ENCODE measurements around the gene PADI3. TPM values are rescaled to one million over a fixed set of nuclear protein-coding genes. Genes with fewer than 3 reads are reported as not detected.

Gene PADI3
- total and polyA plus RNA-seq, 2 of the 4 experiments (the other 2 are of a cell fraction), result not detected

DNA sequence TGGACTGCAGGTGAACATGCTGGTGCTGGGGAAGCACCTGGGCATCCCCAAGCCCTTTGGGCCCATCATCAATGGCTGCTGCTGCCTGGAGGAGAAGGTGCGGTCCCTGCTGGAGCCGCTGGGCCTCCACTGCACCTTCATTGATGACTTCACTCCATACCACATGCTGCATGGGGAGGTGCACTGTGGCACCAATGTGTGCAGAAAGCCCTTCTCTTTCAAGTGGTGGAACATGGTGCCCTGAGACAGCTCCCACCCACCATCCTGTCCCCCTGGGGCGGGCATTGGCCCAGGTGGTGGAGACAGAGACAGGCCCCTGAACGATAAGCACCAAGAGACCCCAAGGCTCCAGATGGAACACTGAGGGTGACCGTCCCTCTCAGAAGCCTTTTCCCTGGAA is 33.9 kb downstream of the PADI3 start:
- no peak overlapping the region for H3K4me3 ChIP-seq (ENCODE audit: insufficient read depth, low read depth, low read length)
- no peak for ATAC-seq (ENCODE audit: low read depth)
- in situ Hi-C loops (cut with MboI; ENCODE audit: low sequenced_read_pairs), result no loop called here
- DNase-seq, result no peak
- H2AFZ ChIP-seq (replicated peaks; ENCODE audit: low read length, poor library complexity), result no peak overlapping the region
- H2AK5ac ChIP-seq (ENCODE audit: low read depth, low read length), result no peak overlapping the region
- dilution Hi-C loops (cut with HindIII; ENCODE audit: low sequenced_read_pairs, unreplicated experiment), result no loop called here
- H3K36me3 ChIP-seq (ENCODE audit: control insufficient read depth, insufficient read depth, low read length), result no peaks in the 10 kb centered on the region
- H4K5ac ChIP-seq (ENCODE audit: low read depth, low read length), result no peak overlapping the region
- no peaks in the 10 kb centered on the region; the same call in 1 of the 2 replicates for H3K9me3 ChIP-seq (ENCODE audit: control insufficient read depth, insufficient read depth, low read length)
- intact Hi-C loops (cut with micrococcal nuclease), result no loop called here
- H3K14ac ChIP-seq (replicated peaks; ENCODE audit: low read depth, low read length), result no peak overlapping the region
- no TSS peak for BruUV-seq (replicated peaks)
- no peak overlapping the region for H3K23ac ChIP-seq (ENCODE audit: low read depth, low read length)
- H3K4ac ChIP-seq (ENCODE audit: low read depth, low read length), result no peak overlapping the region
- no peaks in the 10 kb centered on the region for H3K9me1 ChIP-seq (ENCODE audit: insufficient read depth, low read length)
- H3K56ac ChIP-seq (ENCODE audit: extremely low read depth, insufficient read depth, low read length), result no peak overlapping the region
- no peak for TF ChIP-seq NFE2L2 (IDR thresholded peaks at IDR 0.05; ENCODE audit: low read depth, low read length)
- no peak for TF ChIP-seq SMC3 (IDR thresholded peaks at IDR 0.05; ENCODE audit: low read depth, low read length)
- TF ChIP-seq RCOR1 (IDR thresholded peaks at IDR 0.05; ENCODE audit: insufficient replicate concordance, low read length), result no peak
- TF ChIP-seq POLR2A (IDR thresholded peaks at IDR 0.05; ENCODE audit: low read depth, low read length), result no peak
- TF ChIP-seq, protein P1, sequence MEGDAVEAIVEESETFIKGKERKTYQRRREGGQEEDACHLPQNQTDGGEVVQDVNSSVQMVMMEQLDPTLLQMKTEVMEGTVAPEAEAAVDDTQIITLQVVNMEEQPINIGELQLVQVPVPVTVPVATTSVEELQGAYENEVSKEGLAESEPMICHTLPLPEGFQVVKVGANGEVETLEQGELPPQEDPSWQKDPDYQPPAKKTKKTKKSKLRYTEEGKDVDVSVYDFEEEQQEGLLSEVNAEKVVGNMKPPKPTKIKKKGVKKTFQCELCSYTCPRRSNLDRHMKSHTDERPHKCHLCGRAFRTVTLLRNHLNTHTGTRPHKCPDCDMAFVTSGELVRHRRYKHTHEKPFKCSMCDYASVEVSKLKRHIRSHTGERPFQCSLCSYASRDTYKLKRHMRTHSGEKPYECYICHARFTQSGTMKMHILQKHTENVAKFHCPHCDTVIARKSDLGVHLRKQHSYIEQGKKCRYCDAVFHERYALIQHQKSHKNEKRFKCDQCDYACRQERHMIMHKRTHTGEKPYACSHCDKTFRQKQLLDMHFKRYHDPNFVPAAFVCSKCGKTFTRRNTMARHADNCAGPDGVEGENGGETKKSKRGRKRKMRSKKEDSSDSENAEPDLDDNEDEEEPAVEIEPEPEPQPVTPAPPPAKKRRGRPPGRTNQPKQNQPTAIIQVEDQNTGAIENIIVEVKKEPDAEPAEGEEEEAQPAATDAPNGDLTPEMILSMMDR (conservative IDR thresholded peaks at IDR 0.05; ENCODE audit: low read depth, low read length), result no peak
- TF ChIP-seq MXI1 (IDR thresholded peaks at IDR 0.05; ENCODE audit: borderline replicate concordance, low read depth, low read length), result no peak
- no peak for TF ChIP-seq RAD21 (IDR thresholded peaks at IDR 0.05; ENCODE audit: low read length)
- TF ChIP-seq CHD1 (IDR thresholded peaks at IDR 0.05; ENCODE audit: low read depth, low read length), result no peak
- TF ChIP-seq, protein P2, sequence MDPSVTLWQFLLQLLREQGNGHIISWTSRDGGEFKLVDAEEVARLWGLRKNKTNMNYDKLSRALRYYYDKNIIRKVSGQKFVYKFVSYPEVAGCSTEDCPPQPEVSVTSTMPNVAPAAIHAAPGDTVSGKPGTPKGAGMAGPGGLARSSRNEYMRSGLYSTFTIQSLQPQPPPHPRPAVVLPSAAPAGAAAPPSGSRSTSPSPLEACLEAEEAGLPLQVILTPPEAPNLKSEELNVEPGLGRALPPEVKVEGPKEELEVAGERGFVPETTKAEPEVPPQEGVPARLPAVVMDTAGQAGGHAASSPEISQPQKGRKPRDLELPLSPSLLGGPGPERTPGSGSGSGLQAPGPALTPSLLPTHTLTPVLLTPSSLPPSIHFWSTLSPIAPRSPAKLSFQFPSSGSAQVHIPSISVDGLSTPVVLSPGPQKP (IDR thresholded peaks at IDR 0.05; ENCODE audit: borderline replicate concordance, low read depth, low read length), result no peak
- no peak for TF ChIP-seq MAFK (IDR thresholded peaks at IDR 0.05; ENCODE audit: low read depth, low read length)
- TF ChIP-seq RFX5 (IDR thresholded peaks at IDR 0.05; ENCODE audit: low read depth, low read length), result no peak
- no peak for TF ChIP-seq MAZ (IDR thresholded peaks at IDR 0.05; ENCODE audit: borderline replicate concordance, low read depth, low read length)
- TF ChIP-seq CEBPB (IDR thresholded peaks at IDR 0.05; ENCODE audit: low read depth, low read length), result no peak
- TF ChIP-seq, protein P3, sequence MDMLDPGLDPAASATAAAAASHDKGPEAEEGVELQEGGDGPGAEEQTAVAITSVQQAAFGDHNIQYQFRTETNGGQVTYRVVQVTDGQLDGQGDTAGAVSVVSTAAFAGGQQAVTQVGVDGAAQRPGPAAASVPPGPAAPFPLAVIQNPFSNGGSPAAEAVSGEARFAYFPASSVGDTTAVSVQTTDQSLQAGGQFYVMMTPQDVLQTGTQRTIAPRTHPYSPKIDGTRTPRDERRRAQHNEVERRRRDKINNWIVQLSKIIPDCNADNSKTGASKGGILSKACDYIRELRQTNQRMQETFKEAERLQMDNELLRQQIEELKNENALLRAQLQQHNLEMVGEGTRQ (IDR thresholded peaks at IDR 0.05; ENCODE audit: low read depth, low read length), result no peak
- TF ChIP-seq BHLHE40 (IDR thresholded peaks at IDR 0.05; ENCODE audit: low read depth, low read length), result no peak
- WGBS, 2 experiments (ENCODE audit: extremely low coverage in 2 of 2, insufficient read length in 1 of 2), result 75% methylated on average over 1 of the region's 5 CpGs; no CpG with 5 or more reads in 1 of the 2 experiments
- no peaks in the 10 kb centered on the region for H3K79me1 ChIP-seq (ENCODE audit: low read depth in 1 of 2, low read length in 2 of 2)
- H3K27ac ChIP-seq (ENCODE audit: insufficient read depth, low read length), result no peak overlapping the region
- peaks cover 56% of the 10 kb centered on the region for H3K27me3 ChIP-seq (ENCODE audit: control insufficient read depth, insufficient read depth, low read length)
- POLR2A ChIA-PET (ENCODE audit: unreplicated experiment), result no interaction called here
- H2BK15ac ChIP-seq (ENCODE audit: low read depth, low read length), result no peak overlapping the region
- no peak overlapping the region for H4K8ac ChIP-seq (ENCODE audit: low read depth in 2 of 2, low read length in 2 of 2)
- H2AK9ac ChIP-seq (replicated peaks; ENCODE audit: low read depth, low read length, poor library complexity), result no peak overlapping the region
- no peaks in the 10 kb centered on the region for H4K20me1 ChIP-seq (ENCODE audit: insufficient read depth, low read length)
- no peak overlapping the region for H2BK20ac ChIP-seq (ENCODE audit: low read depth, low read length)
- peaks cover 2% of the 10 kb centered on the region for H3K4me1 ChIP-seq (ENCODE audit: control insufficient read depth, insufficient read depth, low read length)
- H2BK120ac ChIP-seq (ENCODE audit: low read depth, low read length), result no peak overlapping the region
- H2BK5ac ChIP-seq (ENCODE audit: low read depth, low read length, poor library complexity, severe bottlenecking), result no peak overlapping the region
- no peak overlapping the region for H4K91ac ChIP-seq (ENCODE audit: insufficient read depth, low read depth, low read length)
- CTCF ChIA-PET, result no interaction called here
- no peak overlapping the region for H3K4me2 ChIP-seq (ENCODE audit: low read depth, low read length)
- no peak overlapping the region for H3K9ac ChIP-seq (ENCODE audit: low read depth, low read length)
- no peak overlapping the region for H3K18ac ChIP-seq (ENCODE audit: low read depth, low read length)
